Globus pallidus (tissue), 1 donor: Measurements from ENCODE around the gene UBLCP1.
A peak's percentile ranks its signal among the peaks of the same experiment; 100 is the strongest.
"Not testable (repeated sequence)": the region's sequence is repeated elsewhere in the genome, so short reads cannot be mapped to it uniquely, and the experiment has no call there.

Experiments
- DNase-seq: peaks from one replicate; pipeline ENCODE4 v3.0.0-alpha.2; 2015; ENCODE audit warnings: low spot score

Gene UBLCP1

GRCh38 chr5:159249158-159249557 is 13.9 kb upstream of the UBLCP1 start:
- no peak for DNase-seq

- DNase-seq: no peak
Observed at GRCh38 chr5:159252195-159252594, 10.9 kb upstream of the UBLCP1 start.

- DNase-seq: no peak
Observed at GRCh38 chr5:159257007-159257406, 6.1 kb upstream of the UBLCP1 start.

GRCh38 chr5:159257629-159258283 is 5.3 kb upstream of the UBLCP1 start:
- DNase-seq: no peak

- DNase-seq: no peak
Observed at GRCh38 chr5:159258361-159258760, 4.7 kb upstream of the UBLCP1 start.

GRCh38 chr5:159260212-159260611 is 2.9 kb upstream of the UBLCP1 start:
- DNase-seq: not testable (repeated sequence)

- no peak for DNase-seq
Observed at GRCh38 chr5:159262472-159262858, 625 bp upstream of the UBLCP1 start.

- no peak for DNase-seq
Observed at GRCh38 chr5:159263569-159263905, 447 bp downstream of the UBLCP1 start.

- not testable (repeated sequence) for DNase-seq
Observed at GRCh38 chr5:159266764-159267163, 3.7 kb downstream of the UBLCP1 start.

- no peak for DNase-seq
Observed at GRCh38 chr5:159269723-159270122, 6.6 kb downstream of the UBLCP1 start.

GRCh38 chr5:159273923-159274322 is 10.8 kb downstream of the UBLCP1 start:
- DNase-seq: no peak

- DNase-seq: no peak
Observed at GRCh38 chr5:159274676-159275075, 11.6 kb downstream of the UBLCP1 start.

GRCh38 chr5:159286420-159287035 is 23.4 kb downstream of the UBLCP1 start:
- DNase-seq: peak; percentile 31

- no peak for DNase-seq
Observed at GRCh38 chr5:159290741-159291140, 27.7 kb downstream of the UBLCP1 start.

- no peak for DNase-seq
Observed at GRCh38 chr5:159294921-159295320, 31.8 kb downstream of the UBLCP1 start.

GRCh38 chr5:159297300-159297699 is 34.2 kb downstream of the UBLCP1 start:
- DNase-seq: not testable (repeated sequence)

GRCh38 chr5:159301466-159301865 is 38.4 kb downstream of the UBLCP1 start:
- no peak for DNase-seq

GRCh38 chr5:159301929-159302860 is 39.1 kb downstream of the UBLCP1 start:
- not testable (repeated sequence) for DNase-seq

GRCh38 chr5:159303286-159303685 is 40.2 kb downstream of the UBLCP1 start:
- DNase-seq: no peak

GRCh38 chr5:159304961-159305595 is 42.0 kb downstream of the UBLCP1 start:
- no peak for DNase-seq

- no peak for DNase-seq
Observed at GRCh38 chr5:159309689-159310433, 46.8 kb downstream of the UBLCP1 start.

GRCh38 chr5:159310511-159310910 is 47.4 kb downstream of the UBLCP1 start:
- DNase-seq: no peak
